GM19438 (cell line): Measurements from ENCODE around the gene CACNA1F.

Experiments
- ATAC-seq: cut with Tn5 transposase; IDR thresholded peaks from one replicate; pipeline ENCODE4 v1.9.1; 2021; ENCODE audit warnings: low read depth; ENCODE audit not compliant: unreplicated experiment

CACNA1F gene

DNA sequence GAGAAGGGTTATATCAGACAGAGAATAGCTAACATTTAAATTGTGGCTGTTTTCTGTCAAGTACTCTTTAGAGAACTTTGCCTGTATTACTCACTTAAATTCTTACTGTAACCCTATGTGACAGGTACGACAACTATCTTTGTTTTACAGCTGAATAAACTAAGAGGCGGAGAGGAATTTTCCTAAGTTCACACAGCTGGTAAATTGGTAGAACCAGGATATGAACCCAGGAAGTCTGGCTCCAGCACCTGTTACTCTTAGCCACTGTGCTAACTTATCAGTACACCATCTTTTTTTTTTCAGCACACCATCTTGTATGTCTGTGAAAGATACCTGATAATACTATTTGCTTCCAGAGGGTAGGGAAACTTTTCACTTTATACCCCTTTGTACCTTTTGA, 31.1 kb downstream of the CACNA1F start:
- ATAC-seq, result no peak

GRCh38 chrX:49199906-49200771, 33.0 kb downstream of the CACNA1F start, which contains the start of gene SYP:
TSS of gene SYP (minus strand) at chrX:49200193. CDS start at chrX:49200186, 7 bp downstream.
- peak; percentile 83 for ATAC-seq

- no peak for ATAC-seq
Observed at GRCh38 chrX:49199315-49199595, 33.9 kb downstream of the CACNA1F start.

GRCh38 chrX:49198540-49199314, 34.4 kb downstream of the CACNA1F start:
- no peak for ATAC-seq

DNA sequence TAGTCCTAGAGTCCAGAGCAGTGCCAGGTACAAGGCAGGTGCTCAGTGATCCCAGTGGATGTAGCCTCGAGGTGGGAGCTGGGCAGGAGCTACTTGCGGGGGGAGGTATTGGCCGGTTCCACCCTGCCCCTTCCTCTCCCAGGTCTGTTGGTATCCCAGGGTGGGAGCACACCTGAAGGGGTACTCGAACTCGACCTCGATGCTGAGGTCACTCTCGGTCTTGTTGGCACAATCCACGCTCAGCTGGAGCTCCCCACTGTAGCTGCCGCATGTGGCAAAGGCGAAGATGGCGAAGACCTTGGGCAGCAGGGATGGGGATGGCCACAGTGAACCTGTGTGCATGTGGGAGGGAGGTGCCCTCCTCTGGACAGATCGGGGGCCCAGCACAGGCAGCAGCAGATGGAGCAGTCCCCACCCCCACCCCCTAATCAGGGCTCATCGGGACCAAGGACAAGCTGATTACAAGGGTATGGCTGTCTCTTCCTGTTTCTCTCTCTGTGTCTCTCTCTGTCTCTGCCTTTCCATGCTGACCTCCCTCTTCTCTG, 35.5 kb downstream of the CACNA1F start:
- ATAC-seq, result no peak

- ATAC-seq, result no peak
Observed at GRCh38 chrX:49193542-49193964, 39.6 kb downstream of the CACNA1F start.

DNA sequence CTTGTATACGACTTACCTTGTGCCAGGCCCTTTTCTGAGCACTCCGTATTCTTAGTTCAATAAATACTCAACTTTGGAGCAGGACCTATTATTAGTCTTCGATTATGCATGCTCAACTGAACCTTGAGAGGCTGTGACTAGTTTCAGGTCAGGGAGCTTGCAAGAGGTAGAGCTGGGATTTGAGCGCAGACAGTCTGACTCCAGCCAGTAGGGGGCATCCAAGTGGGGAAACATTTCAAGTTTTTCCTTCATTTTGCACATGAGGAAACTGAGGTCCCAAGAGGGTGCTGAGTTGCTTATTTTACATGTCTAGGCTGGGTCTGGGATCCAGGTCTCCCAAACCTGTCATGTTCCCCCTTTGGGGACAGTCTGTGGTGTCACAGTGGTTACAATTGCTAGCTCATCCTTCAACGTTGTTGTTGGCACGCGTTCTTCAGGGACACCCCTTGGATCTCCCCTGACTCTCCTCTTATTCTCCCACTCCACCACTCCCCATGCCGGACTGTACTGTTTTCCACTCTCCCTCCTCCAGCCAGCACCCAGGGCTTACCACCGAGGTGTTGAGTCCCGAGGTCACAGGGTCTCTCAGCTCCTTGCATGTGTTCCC, 40.3 kb downstream of the CACNA1F start:
- no peak for ATAC-seq

- peak; percentile 13 for ATAC-seq
Observed at GRCh38 chrX:49191574-49192011, 41.5 kb downstream of the CACNA1F start.

- ATAC-seq, result peak; percentile 88
Observed at GRCh38 chrX:49190821-49191573, 42.1 kb downstream of the CACNA1F start.

GRCh38 chrX:49189606-49190005, 43.5 kb downstream of the CACNA1F start:
- no peak for ATAC-seq

GRCh38 chrX:49188468-49189076, 44.6 kb downstream of the CACNA1F start:
- no peak for ATAC-seq

GRCh38 chrX:49187526-49187925, 45.6 kb downstream of the CACNA1F start:
- no peak for ATAC-seq

- no peak for ATAC-seq
Observed at GRCh38 chrX:49187028-49187394, 46.1 kb downstream of the CACNA1F start.

- ATAC-seq, result no peak
Observed at GRCh38 chrX:49186125-49187027, 46.8 kb downstream of the CACNA1F start, which contains the start of gene PRICKLE3. TSS of gene PRICKLE3 (minus strand) at chrX:49186373. CDS start at chrX:49186297, 76 bp downstream.

DNA sequence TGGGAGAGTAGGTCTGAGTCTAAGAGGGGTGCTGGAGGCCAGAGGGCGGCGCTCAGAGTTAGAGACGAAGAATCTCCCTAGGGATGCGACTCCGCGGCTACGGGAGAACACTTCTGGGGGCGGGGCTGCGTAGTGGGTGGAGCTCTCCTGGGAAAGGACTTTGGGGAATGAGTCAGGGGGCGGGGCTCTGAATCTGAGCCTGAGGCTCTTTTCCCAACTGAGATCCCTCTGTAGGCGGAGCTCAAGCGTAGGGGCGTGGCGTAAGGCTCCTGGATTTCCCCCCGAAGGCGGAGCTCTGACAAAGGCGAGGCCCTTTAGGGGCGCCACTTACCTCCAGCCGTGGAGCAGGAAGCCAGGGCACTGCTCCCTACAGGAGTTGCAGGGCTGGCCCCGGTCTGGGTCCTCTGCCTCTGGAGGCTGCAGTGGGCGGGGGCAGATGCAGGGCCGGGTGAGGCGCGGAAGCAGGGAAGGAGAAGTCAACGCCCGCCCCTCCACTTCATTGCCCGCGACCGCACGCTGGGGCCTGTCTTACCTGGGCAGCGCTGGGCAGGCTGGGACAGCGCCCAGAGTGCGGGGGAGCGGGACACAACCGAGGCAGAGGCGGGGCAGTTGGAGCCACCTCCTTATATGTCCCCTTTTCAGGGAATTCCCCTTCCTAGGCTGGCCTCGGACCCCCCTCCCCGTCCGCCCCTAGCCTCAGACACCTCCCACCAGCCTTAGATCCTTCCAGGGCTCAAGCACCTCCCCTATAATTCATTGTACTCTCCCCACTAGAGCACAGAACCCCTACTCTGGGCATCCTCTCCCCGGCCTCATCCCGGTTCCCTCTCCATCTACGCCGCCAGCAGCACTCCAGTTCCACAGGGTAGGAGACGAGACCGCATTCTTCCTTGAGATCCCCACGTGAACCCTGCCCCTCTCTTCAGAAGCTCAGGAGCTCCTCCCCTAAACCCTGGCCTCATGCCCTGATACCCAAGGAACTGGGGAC, 48.6 kb downstream of the CACNA1F start:
- no peak for ATAC-seq

- ATAC-seq, result no peak
Observed at GRCh38 chrX:49183701-49184281, 49.3 kb downstream of the CACNA1F start.

DNA sequence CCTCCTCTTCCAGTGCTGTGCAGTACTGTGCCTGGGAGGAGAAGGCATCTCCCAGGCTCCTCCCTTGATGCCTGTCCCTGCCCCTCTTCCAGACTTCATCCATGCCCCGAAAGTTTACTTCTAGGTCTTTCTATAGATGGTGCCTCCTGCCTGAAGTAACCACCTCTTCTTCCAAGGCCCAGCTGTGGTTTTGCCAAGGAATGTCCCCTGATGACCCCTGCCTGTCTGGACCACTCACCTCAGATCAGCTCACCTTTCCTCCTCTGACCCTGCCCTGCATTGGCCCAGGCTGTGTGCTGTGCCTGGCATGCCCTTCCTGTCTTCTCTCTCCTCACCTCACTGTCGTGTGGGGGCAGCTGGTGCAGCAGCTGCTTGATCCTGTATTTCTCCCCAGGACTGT, 53.8 kb downstream of the CACNA1F start:
- ATAC-seq, result no peak
